Omental fat pad (tissue), 4 donors: ENCODE data around the gene TTL. TPM values are rescaled to one million over a fixed set of nuclear protein-coding genes. Genes with fewer than 3 reads are reported as not detected.
"Not testable (repeated sequence)": the region's sequence is repeated elsewhere in the genome, so short reads cannot be mapped to it uniquely, and the experiment has no call there.

ENCODE experiments used
- ATAC-seq: fragments of 150-250 bp; one replicate; pipeline ENCODE4 v1.9.1; 2016; ENCODE audit warnings: mild to moderate bottlenecking, moderate library complexity; ENCODE audit not compliant: low FRiP score
- DNase-seq: peaks from one replicate; pipeline ENCODE4 v3.0.0-alpha.2; 2019; ENCODE audit warnings: low spot score
- CTCF ChIP-seq, 3 donors: fragments of 450-650 bp; IDR thresholded peaks; one replicate each; pipeline ENCODE4 v1.5.1; 2016 to 2017; ENCODE audit warnings: antibody characterized with exemption in 3 of 3, mild to moderate bottlenecking in 3 of 3, moderate library complexity in 2 of 3
- total RNA-seq, 4 donors: library from RNA; depleted of rRNA; stranded (reverse); fragments of >200 nt; gene quantifications; one replicate each; pipeline ENCODE4 v1.1.0, GENCODE V29; 2016

Gene TTL
- total RNA-seq, 4 donors from 2014 or later: 26.9 to 43.1 (median 31.1) TPM

- DNase-seq: no peak
- ATAC-seq: no peak
- TF ChIP-seq CTCF (IDR thresholded peaks at IDR 0.05): no peak
These were observed 11.1 kb downstream of the TTL start for GRCh38 chr2:112493048-112493447.

- ATAC-seq (no peak), DNase-seq (no peak)
- TF ChIP-seq CTCF (IDR thresholded peaks at IDR 0.05): no peak
These were observed 12.1 kb downstream of the TTL start for GRCh38 chr2:112493858-112494648.

- DNase-seq (no peak), ATAC-seq (no peak)
- no peak for TF ChIP-seq CTCF (IDR thresholded peaks at IDR 0.05)
These were observed 12.9 kb downstream of the TTL start for GRCh38 chr2:112494828-112495227.

- DNase-seq, ATAC-seq: not testable (repeated sequence)
These were observed 13.9 kb downstream of the TTL start for GRCh38 chr2:112495878-112496277.

GRCh38 chr2:112500850-112501484, 19.0 kb downstream of the TTL start:
- DNase-seq: not testable (repeated sequence)
- ATAC-seq: peak; percentile 54

- not testable (repeated sequence) for DNase-seq, ATAC-seq
These were observed 27.5 kb downstream of the TTL start for GRCh38 chr2:112509239-112509998.

GRCh38 chr2:112516801-112517200, 34.8 kb downstream of the TTL start:
- no peak for ATAC-seq
- no peak for DNase-seq
- TF ChIP-seq CTCF (IDR thresholded peaks at IDR 0.05): no peak

- TF ChIP-seq CTCF (IDR thresholded peaks at IDR 0.05): no peak
- DNase-seq (no peak), ATAC-seq (no peak)
These were observed 36.9 kb downstream of the TTL start for GRCh38 chr2:112518807-112519206.
